Natural killer cell treated with Interleukin-12 subunit alpha and Interleukin-12 subunit beta and Interleukin-15 and Interleukin-18, amount 100 ng/mL, for 72 hours (primary cell): ENCODE data around the gene STK32C. TPM values are rescaled to one million over a fixed set of nuclear protein-coding genes. Genes with fewer than 3 reads are reported as not detected.

Experiments
- ATAC-seq, 2 donors: fragments of 150-1000 bp; cut with Tn5 transposase in 1 of 2; sonication (Bioruptor Pico), chemical (Tn5 transposase) in 1 of 2; 2 replicates each; pipeline ENCODE4 v1.10.0; 2021
- DNase-seq: peaks from one replicate; pipeline ENCODE4 v3.0.0; 2022; ENCODE audit warnings: low spot score
- H3K27ac Mint-ChIP-seq, 2 donors: 1 replicate in 1 of 2; 2 replicates in 1 of 2; pipeline ENCODE4 v1.8.0; 2022; ENCODE audit warnings: mixed read lengths in 2 of 2, mild to moderate bottlenecking in 1 of 2, moderate library complexity in 1 of 2
- H3K27me3 Mint-ChIP-seq, 2 donors: 1 replicate in 1 of 2; 2 replicates in 1 of 2; pipeline ENCODE4 v1.8.0; 2022; ENCODE audit warnings: mixed read lengths in 2 of 2
- H3K36me3 Mint-ChIP-seq: one replicate; pipeline ENCODE4 v1.8.0; 2022; ENCODE audit warnings: mixed read lengths
- H3K4me1 Mint-ChIP-seq, 2 donors: 1 replicate in 1 of 2; 2 replicates in 1 of 2; pipeline ENCODE4 v1.8.0; 2022; ENCODE audit warnings: low read depth in 2 of 2, mixed read lengths in 2 of 2, mild to moderate bottlenecking in 1 of 2
- H3K4me3 Mint-ChIP-seq: one replicate; pipeline ENCODE4 v1.8.0; 2022; ENCODE audit warnings: mixed read lengths
- H3K9me3 Mint-ChIP-seq: 2 replicates; pipeline ENCODE4 v1.8.0; 2022; ENCODE audit warnings: mixed read lengths
- total RNA-seq, 2 donors: library from RNA; stranded (reverse); gene quantifications; one replicate each; pipeline ENCODE4 v1.2.3, GENCODE V29; 2022

STK32C gene
- total RNA-seq, 2 donors from 2014 or later: 29.2 to 34.6 TPM

DNA sequence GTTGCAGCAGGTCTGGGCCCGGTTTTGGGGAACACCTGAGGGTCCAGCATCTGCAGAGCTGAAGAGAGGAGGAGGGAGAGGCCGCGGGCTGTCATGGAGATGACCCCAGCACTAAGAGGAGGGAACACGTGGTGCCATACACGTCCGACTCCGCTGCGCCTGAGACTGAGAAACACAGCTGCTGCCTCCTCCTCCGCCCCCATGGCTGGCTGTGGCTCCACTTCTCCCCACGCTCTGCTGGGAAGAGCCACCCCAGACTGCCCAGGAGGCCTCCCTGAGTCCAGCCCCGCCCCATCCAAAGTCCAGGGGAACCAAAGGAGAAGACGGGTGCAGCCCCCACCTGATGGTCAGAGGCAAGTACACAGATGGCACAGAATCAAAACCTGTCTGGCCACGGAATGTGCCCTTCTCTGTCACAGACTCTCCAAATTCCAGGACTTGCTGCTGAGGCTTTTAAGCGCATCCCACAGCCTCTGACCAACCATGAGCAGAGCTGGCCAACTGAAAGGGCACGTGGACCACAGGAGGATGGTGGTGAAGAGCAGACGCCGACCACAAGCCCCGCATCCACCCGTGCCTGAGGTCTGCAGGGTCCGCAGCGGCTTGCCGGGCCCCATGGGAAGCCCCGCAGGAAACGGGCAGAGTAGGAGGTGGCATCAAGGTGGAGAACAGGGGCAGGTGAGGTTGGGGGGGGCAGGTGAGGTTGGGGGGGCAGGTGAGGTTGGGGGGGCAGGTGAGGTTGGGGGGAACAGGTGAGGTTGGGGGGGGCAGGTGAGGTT, 24.0 kb downstream of the STK32C start:
- Mint-ChIP-seq H3K36me3 (no peaks in the 10 kb centered on the region), H3K4me3 (no peak overlapping the region), H3K27ac (no peak overlapping the region), H3K27me3 (no peaks in the 10 kb centered on the region), H3K4me1 (peaks cover 10 to 27% of the 10 kb centered on the region in 2 donors), H3K9me3 (no peaks in the 10 kb centered on the region)
- no peak for DNase-seq
- ATAC-seq: peak in 1 of 2 donors; percentile 20

DNA sequence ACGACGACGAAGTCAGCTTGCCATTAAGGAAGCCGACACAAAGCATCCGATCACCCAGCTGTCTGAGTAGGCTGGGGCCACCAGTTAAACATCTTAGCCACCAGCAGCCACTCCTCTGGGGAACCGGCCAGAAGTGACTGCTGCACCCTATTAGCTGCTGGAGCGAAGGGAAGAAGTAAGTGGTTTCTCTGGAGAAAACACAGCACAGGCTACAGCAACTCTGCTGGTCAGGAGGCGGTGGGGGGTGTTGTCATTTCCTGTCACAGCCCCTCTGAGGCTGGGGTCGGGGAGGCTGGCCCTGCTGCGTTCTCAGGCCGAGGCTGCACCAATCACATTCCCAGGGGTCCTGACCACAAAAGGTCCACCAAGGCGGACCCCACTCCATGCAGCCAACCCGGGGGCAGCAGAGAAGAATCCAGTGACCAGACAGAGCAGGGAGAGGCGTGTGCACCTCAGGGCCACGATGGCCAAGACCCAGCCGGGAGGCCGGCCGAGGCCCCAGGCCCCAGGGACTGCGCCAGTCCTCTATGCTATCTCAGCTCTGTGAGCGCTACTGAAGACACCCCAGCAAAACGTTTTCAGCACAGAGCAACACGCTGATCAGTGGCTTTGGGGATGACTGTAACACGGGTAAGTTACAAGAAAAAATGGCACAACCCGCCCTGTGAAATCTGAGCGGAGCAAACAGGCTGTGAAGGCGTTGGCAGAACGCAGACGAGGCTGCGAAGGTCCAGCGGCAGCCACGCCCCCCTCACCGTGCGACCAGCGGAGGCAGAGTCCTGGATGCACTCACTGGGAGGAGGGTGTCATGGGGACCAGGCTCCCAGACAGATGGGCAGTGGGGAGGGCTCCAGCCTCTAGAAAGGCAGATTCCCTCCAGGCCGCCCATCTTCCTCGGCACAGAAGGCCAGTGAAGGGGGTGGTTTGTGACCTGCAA, 24.8 kb downstream of the STK32C start:
- no peaks in the 10 kb centered on the region for H3K36me3 Mint-ChIP-seq
- DNase-seq: no peak
- no peaks in the 10 kb centered on the region for H3K27me3 Mint-ChIP-seq
- H3K9me3 Mint-ChIP-seq: no peaks in the 10 kb centered on the region
- H3K4me3 Mint-ChIP-seq: no peak overlapping the region
- H3K4me1 Mint-ChIP-seq: peaks cover 10 to 27% of the 10 kb centered on the region in 2 donors
- H3K27ac Mint-ChIP-seq: no peak overlapping the region
- ATAC-seq: peak in 1 of 2 donors; percentile 20

DNA sequence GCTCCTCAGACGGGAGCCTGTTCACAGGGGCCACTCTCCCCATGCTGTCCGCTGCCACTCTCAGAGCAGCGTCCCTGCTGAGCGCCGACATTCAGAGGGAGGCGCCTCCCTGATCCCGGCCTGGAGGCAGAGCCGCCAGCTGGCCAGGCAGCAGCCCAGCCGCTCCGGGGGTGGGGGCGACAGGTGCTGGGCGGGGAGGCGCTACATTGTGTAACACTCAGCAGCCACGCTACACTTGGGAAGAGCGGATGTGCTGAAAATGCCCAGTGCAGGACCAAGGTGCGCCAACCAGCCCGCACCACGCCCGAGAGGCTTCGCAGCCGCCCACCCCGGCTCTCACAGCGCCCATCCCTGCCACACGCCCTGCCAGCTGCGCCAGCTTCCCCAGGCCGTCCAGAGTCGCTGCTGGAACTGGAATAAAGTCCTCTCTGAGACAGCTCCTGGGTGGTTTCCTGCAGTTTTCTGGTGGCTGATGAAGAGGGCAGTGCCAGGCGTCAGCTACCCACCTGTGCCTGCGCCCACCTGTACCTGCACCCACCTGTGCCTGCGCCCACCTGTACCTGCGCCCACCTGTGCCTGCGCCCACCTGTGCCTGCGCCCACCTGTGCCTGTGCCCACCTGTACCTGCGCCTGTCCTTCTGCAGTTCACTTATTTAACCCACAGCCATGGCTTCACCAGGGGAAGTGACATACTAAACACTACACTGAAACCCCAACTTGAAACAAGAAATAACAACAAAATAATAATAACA, 25.7 kb downstream of the STK32C start:
- H3K27ac Mint-ChIP-seq: no peak overlapping the region
- H3K9me3 Mint-ChIP-seq: no peaks in the 10 kb centered on the region
- H3K36me3 Mint-ChIP-seq: no peaks in the 10 kb centered on the region
- no peaks in the 10 kb centered on the region for H3K27me3 Mint-ChIP-seq
- ATAC-seq (no peak), DNase-seq (no peak)
- peaks cover 10 to 25% of the 10 kb centered on the region in 2 donors for H3K4me1 Mint-ChIP-seq
- H3K4me3 Mint-ChIP-seq: no peak overlapping the region

DNA sequence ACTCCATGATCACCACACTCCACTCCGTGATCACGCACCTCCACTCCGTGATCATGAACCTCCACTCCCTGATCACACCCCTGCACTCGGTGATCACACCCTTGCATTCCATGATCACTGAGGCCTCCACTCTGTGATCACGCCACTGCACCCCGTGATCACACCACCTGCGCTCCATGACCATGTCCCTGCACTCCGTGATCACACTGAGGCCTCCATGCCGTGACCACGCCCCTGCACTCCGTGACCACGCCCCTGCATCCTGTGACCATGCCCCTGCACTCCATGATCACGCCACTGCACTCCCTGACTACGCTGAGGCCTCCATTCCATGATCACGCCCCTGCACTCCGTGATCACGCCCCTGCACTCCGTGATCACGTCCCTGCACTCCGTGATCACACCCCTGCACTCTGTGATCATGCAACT, 27.1 kb downstream of the STK32C start:
- Mint-ChIP-seq H3K4me1 (peaks cover 10 to 25% of the 10 kb centered on the region in 2 donors), H3K9me3 (no peaks in the 10 kb centered on the region), H3K27ac (no peak overlapping the region), H3K36me3 (no peaks in the 10 kb centered on the region), H3K27me3 (no peaks in the 10 kb centered on the region), H3K4me3 (no peak overlapping the region)
- no peak for DNase-seq
- ATAC-seq: no peak

DNA sequence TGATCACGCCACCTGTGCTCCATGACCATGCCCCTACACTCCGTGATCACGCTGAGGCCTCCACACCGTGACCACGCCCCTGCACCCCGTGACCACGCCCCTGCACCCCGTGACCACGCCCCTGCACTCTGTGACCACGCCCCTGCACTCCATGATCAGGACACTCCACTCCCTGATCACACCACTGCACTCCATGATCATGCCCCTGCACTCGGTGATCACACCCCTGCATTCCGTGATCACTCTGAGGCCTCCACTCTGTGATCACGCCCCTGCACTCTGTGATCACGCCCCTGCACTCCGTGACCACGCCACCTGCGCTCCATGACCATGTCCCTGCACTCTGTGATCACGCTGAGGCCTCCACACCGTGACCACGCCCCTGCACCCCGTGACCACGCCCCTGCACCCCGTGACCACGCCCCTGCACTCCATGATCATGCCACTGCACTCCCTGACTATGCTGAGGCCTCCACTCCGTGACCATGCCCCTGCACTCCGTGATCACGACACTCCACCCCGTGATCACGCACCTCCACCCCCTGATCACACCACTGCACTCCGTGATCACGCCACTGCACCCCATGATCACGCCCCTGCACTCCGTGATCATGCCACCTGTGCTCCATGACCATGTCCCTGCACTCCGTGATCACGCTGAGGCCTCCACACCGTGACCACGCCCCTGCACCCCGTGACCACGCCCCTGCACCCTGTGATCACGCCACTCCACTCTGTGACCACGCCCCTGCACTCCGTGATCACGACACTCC, 27.7 kb downstream of the STK32C start:
- no peak for ATAC-seq
- no peaks in the 10 kb centered on the region for H3K9me3 Mint-ChIP-seq

DNA sequence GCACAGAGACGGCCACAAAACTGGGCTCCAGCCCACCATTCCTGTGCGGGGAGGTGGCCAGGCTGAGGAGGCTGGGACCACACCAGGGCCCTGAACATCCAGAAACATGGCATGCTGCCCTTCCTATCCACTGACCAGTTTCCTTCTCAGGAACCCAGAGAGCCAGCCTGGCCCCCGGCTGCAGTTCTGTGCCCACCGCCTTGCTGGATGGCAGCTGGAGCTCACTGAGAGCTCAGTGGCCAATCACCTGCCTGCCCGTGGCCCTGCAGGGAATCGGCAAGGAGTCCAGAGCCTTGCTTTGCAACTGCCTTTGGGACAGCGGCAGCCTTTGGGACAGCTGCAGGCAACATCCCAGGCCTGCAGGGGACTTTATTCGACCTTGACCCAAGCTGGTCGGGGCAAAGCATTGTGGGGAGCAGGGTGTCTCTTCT, 30.4 kb downstream of the STK32C start:
- Mint-ChIP-seq H3K27ac (no peak overlapping the region), H3K36me3 (no peaks in the 10 kb centered on the region), H3K4me3 (no peak overlapping the region), H3K27me3 (no peaks in the 10 kb centered on the region), H3K9me3 (no peaks in the 10 kb centered on the region), H3K4me1 (peaks cover 17 to 26% of the 10 kb centered on the region in 2 donors)
- ATAC-seq (no peak), DNase-seq (no peak)

More for the DNA sequence above, 27.7 kb downstream of the STK32C start:
- no peak for DNase-seq
- Mint-ChIP-seq H3K27ac (no peak overlapping the region), H3K4me1 (peaks cover 10 to 25% of the 10 kb centered on the region in 2 donors), H3K36me3 (no peaks in the 10 kb centered on the region), H3K4me3 (no peak overlapping the region), H3K27me3 (no peaks in the 10 kb centered on the region)

DNA sequence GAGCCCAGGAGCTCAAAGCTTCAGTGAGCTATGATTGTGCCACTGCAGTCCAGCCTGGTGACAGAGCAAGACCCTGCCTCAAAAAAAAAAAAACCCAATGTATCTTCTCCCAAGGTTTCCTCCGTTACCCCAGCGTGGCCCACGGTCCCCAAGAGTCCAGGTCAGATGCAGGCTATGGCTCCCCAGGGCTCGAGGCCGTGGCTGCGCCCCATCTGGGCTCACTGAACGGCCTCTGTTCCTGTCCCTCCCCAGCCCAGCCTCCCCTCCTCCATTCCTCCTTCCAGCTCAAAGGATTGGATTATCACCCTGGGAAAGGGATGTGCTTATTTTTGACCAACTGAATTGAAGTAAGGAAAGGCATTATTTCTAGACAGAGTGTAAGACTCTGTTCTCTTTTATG, 31.0 kb downstream of the STK32C start:
- ATAC-seq (no peak), DNase-seq (no peak)
- no peaks in the 10 kb centered on the region for H3K36me3 Mint-ChIP-seq
- no peak overlapping the region for H3K27ac Mint-ChIP-seq
- H3K4me1 Mint-ChIP-seq: peaks cover 17 to 28% of the 10 kb centered on the region in 2 donors
- no peak overlapping the region for H3K4me3 Mint-ChIP-seq
- H3K27me3 Mint-ChIP-seq: no peaks in the 10 kb centered on the region
- no peaks in the 10 kb centered on the region for H3K9me3 Mint-ChIP-seq

DNA sequence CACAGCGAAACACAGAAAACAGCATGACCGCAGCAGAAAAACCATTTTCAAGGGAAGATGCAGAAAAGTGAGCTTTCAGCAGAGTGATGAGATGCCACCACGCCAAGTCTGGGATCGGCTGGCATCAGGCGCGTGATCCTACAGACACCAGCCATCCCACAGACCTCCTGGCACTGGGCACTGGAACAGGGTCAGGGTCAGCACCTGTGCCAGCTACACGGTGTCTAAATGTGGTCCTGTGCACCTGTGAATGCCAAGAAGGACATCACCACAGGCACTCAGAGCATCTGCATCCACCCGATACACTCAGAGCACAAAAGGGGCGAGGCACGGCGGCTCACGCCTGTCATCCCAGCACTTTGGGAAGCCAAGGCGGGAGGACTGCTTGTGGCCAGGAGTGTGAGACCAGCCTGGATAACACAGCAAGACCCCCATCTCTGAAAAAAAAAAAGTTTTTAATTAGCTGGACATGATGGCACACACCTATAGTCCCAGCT, 31.5 kb downstream of the STK32C start:
- Mint-ChIP-seq H3K27me3 (no peaks in the 10 kb centered on the region), H3K27ac (no peak overlapping the region), H3K36me3 (no peaks in the 10 kb centered on the region), H3K4me1 (peaks cover 17 to 28% of the 10 kb centered on the region in 2 donors), H3K4me3 (no peak overlapping the region), H3K9me3 (no peaks in the 10 kb centered on the region)
- DNase-seq (no peak), ATAC-seq (no peak)

DNA sequence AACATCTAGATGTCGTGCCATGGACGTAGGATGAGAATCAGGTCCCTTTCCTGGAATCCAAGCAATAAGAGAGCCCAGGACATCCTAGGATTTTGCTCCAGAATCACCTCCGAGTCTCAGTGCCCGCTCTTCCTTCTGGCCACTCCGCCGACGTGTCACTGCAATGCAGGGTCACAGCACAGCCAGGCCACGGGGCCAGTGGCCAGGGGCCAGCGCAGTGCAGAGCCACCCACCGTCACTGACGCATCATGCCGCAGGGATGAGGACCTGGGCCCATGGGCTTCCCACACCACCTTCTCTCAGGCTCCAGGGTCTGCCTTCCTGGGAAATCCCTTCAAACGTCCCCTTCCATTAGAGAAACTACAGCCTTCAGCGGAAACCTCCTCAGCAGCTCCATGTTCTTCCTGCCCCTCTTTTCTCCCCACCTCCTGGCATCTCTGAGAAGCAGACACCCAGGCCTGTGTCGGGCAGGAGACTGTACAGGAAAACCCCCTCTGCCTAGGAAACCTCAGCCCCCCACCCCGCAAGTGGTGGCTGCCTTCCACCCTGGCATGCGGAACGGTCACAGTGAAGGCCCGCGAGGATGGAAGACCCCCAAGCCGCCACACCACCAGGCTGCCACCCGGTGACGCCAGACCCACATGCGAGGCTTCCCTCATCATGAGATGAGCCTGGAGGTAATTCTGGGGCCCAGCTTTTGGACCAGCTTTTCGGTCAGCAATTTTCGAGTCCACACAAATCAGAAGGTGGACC, 32.1 kb downstream of the STK32C start:
- H3K9me3 Mint-ChIP-seq: no peaks in the 10 kb centered on the region
- no peaks in the 10 kb centered on the region for H3K27me3 Mint-ChIP-seq
- no peak for ATAC-seq
- H3K4me1 Mint-ChIP-seq: peaks cover 12 to 23% of the 10 kb centered on the region in 2 donors
- no peaks in the 10 kb centered on the region for H3K36me3 Mint-ChIP-seq
- H3K4me3 Mint-ChIP-seq: no peak overlapping the region
- H3K27ac Mint-ChIP-seq: no peak overlapping the region
- no peak for DNase-seq

DNA sequence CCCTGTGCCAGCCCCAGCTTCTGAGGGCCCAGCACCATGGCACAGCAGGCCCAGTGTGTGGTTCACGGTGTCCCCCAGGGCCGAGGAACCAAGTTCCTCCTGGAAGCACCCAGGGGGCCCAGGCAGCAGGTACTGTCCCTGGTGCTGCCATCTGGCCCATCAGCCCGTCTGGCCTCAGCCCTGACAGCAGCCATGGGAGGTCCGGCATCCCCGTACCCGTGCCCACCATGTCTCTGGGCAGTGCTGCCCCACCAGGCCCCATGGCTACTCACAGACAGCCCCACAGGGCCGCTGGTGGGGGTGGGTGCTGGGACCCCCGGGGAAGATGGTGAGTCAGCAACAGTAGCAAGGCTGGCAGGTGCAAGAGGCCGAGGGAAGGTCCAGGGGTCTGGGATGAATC, 32.8 kb downstream of the STK32C start:
- Mint-ChIP-seq H3K27me3 (no peaks in the 10 kb centered on the region), H3K4me1 (peaks cover 7 to 17% of the 10 kb centered on the region in 2 donors), H3K4me3 (no peak overlapping the region), H3K36me3 (no peaks in the 10 kb centered on the region), H3K9me3 (no peaks in the 10 kb centered on the region), H3K27ac (no peak overlapping the region)
- ATAC-seq (no peak), DNase-seq (no peak)

DNA sequence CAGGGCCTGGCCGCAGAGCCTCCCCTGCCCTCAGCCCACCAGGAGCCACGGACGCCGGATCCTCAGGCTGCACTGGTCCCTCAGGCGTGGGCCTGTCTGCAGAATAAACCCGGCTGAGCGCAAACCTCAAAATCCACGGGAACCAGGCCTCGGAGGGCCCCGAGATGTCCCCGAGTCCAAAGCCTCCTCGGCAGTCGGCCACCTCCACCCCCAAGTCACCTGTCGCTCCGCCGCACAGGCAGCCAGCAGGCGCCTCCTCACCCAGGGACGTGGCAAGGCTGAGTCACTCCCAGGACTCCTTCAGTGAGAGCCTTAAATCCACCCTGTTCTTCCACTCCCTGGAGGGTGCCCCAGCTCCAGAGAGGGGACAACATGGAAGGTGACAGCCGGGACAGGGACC, 33.2 kb downstream of the STK32C start:
- H3K4me3 Mint-ChIP-seq: no peak overlapping the region
- no peaks in the 10 kb centered on the region for H3K9me3 Mint-ChIP-seq
- DNase-seq (no peak), ATAC-seq (no peak)
- H3K4me1 Mint-ChIP-seq: peaks cover 7 to 12% of the 10 kb centered on the region in 2 donors
- no peaks in the 10 kb centered on the region for H3K36me3 Mint-ChIP-seq
- H3K27ac Mint-ChIP-seq: no peak overlapping the region
- no peaks in the 10 kb centered on the region for H3K27me3 Mint-ChIP-seq

DNA sequence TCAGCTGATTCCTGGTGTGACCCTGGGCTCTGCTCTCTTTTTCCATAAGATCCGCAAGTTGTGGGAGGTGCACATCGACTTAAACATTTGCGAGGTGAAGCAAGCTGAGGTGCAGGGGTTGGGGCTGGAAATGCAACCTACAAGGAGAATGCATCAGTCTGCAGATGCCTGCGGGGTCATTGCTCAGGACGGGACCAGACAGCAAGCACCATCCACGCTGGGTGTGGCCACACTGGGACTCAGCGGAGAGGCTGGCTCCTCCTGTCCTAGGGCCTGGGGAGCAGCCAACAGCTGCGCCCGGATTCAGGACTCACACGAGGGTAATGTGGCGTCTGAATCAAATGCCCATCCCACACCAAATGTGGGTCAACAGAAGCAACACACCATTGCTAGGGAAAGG, 33.8 kb downstream of the STK32C start:
- H3K27ac Mint-ChIP-seq: no peak overlapping the region
- H3K4me3 Mint-ChIP-seq: no peak overlapping the region
- H3K4me1 Mint-ChIP-seq: peaks cover 8 to 11% of the 10 kb centered on the region in 2 donors
- no peaks in the 10 kb centered on the region for H3K27me3 Mint-ChIP-seq
- ATAC-seq (no peak), DNase-seq (no peak)
- H3K9me3 Mint-ChIP-seq: no peaks in the 10 kb centered on the region
- no peaks in the 10 kb centered on the region for H3K36me3 Mint-ChIP-seq
